GM10266 (cell line): Measurements from ENCODE around the gene OLFML2A.
"Not testable (repeated sequence)": the region's sequence is repeated elsewhere in the genome, so short reads cannot be mapped to it uniquely, and the experiment has no call there.

Experiments used
- DNase-seq: peaks from one replicate; pipeline ENCODE4 v3.0.0; 2012; ENCODE audit errors: extremely low spot score
- TF ChIP-seq, protein P1 (sequence below): IDR thresholded peaks from 2 replicates; pipeline ENCODE4 v1.5.1; 2012; ENCODE audit warnings: mild to moderate bottlenecking, low read depth; ENCODE audit not compliant: control insufficient read depth, insufficient read depth; ENCODE audit errors: missing control alignments

Gene OLFML2A

DNA sequence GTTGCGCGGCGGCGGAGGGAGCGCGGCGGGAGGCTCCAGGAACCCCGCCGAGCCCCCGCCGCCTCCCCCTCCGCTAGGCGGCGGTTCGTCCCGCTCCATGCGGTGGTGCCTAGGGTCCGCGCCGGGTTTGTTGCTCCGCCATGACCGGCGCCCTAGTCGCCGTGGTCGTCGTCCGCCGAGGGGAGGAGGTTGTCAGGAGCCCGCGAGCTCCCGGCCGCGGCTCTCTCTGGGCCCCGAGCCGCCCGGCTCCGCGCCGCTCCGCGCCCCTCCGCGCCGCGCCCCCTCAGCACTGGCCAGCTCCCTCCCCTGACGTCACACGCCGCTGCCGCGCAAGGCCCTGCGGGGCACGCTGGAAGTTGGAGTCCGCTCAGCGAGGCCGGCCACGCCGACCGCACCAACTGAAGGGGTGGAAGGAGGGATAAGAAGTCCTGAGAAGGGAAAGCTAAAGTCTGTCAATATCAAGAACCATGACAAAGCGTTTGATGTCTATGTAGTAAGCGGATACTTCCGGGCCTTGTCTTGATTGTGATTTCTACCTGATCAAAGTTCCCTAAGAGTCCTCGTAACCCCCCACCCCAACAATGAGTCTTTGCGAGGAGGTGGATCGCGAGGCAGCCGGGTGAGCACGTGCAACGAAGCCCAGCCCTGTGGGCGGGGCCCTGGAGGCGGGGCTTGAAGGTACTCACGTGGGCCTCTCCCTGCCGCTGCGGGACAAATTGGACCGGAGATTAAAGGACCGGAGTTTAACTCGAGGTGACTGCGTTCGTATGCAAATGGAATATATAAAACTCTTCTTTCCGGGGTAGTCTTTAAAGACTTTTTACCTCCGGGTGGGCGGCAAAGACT lies 5.7 kb upstream of the OLFML2A start, which contains the start of gene NR6A1:
TSS of gene NR6A1 (minus strand) at position 291 of the 846 bp plus-strand sequence.
- DNase-seq = peak; percentile 98
- TF ChIP-seq, protein P1, sequence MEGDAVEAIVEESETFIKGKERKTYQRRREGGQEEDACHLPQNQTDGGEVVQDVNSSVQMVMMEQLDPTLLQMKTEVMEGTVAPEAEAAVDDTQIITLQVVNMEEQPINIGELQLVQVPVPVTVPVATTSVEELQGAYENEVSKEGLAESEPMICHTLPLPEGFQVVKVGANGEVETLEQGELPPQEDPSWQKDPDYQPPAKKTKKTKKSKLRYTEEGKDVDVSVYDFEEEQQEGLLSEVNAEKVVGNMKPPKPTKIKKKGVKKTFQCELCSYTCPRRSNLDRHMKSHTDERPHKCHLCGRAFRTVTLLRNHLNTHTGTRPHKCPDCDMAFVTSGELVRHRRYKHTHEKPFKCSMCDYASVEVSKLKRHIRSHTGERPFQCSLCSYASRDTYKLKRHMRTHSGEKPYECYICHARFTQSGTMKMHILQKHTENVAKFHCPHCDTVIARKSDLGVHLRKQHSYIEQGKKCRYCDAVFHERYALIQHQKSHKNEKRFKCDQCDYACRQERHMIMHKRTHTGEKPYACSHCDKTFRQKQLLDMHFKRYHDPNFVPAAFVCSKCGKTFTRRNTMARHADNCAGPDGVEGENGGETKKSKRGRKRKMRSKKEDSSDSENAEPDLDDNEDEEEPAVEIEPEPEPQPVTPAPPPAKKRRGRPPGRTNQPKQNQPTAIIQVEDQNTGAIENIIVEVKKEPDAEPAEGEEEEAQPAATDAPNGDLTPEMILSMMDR = peak; percentile 13

DNA sequence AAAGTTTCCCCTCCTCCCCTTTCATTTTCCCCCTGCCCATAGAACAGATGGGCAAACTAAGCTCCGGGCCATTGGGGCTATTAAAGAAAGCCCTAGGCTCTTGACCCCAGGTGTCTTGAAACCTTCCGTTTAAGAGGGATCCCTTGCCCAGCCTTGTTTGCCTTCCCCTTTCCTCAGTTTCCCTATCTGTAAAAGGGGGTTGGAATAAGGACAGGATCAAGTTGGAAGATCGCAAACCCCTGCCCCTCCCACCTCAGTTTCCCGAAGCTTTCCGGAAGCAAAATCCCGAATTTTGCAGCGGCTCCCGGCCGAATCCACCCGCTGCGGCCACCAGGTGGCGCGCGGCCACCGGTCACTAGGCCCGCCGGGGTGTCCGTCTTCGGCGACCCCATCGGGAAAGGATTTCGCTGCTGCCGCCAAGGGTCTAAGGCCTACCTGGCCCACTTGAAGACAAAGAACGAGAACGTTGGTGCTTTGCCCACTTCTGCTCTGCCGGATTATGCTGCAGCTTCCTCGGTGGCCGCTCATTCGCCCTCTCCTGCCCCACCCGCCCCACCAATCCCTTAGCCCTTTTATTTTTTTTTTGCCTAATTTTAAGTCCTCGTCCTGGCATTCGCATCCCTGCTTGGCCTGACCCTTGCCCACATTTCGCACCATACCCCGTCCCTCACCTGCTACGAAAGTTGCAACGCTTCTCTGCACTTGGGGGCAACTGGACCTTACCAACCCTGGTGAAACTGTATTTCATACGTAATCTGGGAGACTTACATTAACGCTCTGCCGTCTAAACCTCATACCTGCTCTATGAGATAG lies 4.9 kb upstream of the OLFML2A start:
- DNase-seq = peak; percentile 71
- TF ChIP-seq, protein P1 = peak; percentile 91

DNA sequence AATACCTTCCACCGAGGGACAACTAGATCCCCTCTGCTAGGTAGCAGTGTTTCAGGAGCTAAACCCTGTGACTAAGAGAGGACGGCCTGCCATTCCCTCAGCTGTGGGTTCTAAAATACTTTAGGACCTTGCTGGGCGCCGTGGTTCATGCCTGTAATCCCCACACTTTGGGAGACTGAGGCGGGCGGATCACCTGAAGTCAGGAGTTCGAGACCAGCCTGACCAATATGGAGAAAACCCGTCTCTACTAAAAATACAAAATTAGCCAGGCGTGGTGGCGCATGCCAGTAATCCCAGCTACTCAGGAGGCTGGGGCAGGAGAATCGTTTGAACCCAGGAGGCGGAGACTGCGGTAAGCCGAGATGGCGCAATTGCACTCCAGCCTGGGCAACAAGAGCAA lies 4.1 kb upstream of the OLFML2A start:
- not testable (repeated sequence) for DNase-seq

DNA sequence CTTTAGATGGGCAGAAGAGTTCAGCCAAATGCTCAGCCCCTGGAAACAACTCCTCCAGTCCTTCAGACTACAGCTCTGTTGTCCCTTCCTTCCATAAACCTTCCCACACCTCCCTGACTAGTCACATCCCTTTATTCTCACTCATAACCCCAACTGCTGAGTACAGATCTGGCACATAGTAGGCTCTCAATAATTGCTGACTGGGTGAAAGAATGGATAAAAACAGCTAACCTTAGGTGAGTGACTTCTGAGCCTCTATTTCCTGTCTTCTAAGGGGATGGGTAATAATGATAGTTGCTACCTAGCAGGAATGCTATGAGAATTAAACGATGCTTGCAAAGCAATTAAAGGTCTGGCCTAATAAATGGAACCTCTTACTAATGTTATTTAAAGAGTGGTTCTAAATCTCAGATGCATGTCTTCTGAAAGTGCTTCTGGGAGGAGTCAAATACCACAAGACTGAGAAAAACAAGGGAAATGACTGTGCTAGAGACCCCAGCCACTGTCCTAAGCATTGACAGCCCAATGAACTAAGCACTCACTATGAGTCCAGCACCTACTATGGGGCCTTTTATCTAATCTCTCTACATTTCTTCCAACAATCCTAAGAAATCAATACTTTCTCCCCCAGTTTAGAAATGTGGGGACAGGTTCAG lies 3.3 kb upstream of the OLFML2A start:
- no peak for DNase-seq

DNA sequence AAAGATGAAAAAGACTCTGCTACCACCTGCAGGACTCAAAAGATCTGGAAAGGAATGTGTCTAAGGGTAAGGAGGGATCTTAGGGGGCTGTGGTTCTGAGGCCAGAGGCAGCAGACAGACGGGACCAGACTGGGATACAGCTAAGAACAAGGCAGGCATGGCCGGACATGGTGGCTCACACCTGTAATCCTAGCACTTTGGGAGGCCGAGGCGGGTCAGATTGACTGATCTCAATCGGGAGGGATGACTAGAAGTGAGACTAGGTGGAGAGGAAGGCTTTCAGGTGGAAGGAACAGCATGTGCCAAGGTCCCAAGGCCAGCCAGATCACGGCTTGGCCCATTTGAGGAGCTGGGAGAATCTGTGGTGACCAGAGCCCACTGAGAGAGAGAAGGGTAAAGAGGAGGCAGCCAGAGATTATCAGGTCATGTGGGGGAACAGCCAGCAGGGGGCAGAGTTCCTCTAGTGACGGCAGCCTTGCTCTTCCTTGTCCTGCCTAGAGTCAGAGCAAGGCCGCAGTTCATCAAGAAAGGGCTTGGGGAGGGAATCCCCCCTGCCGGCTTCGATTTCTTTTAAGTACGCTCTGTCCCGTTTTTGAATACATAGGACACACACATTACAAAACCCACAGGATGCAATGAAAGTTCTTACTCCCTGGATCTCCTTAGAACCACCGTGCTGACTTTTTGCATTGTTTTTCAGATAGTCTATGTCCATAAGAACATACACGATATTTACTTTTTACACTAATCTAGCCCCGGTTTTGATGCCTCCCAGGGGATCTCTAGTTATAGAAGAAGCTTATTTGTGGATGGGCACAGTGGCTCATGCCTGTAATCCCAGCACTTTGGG lies 2.6 kb upstream of the OLFML2A start:
- TF ChIP-seq, protein P1 = peak; percentile 90
- DNase-seq = peak; percentile 95

More for the DNA sequence above, 3.3 kb upstream of the OLFML2A start:
- TF ChIP-seq, protein P1 = no peak

DNA sequence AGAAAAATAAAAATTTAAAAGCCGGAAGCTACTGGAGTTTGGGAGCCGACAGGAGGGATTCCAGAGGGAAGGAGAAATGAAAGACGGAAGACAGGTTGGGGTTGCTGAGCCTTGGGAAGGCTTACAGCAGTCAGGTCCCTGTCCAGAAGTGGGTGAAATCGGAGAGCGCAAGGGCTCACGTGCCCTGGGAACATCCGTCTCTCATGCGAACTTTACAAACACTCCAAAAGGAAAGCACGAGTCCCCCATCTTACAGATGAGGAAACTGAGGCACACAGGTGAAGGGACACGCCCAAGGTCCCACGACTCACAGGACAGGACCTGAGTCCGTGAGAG lies 347 bp upstream of the OLFML2A start:
- TF ChIP-seq, protein P1 = no peak
- no peak for DNase-seq
